Gastroesophageal sphincter (tissue), 3 donors: ENCODE results near the gene MYBPC1.

Source experiments
- CTCF ChIP-seq, 4 experiments: fragments of 200-600 bp in 2 of 4; fragments of 450-650 bp in 2 of 4; sonication (generic) in 1 of 4; IDR thresholded peaks; one replicate each; pipeline ENCODE4 v1.5.1; 2017 to 2019; ENCODE audit warnings: antibody characterized with exemption in 4 of 4, mild to moderate bottlenecking in 2 of 4, moderate library complexity in 2 of 4
- POLR2A ChIP-seq, 2 donors: fragments of 450-650 bp; IDR thresholded peaks; one replicate each; pipeline ENCODE4 v1.6.1; 2017; ENCODE audit warnings: antibody characterized with exemption in 2 of 2, mild to moderate bottlenecking in 2 of 2, moderate library complexity in 1 of 2
- POLR2AphosphoS5 ChIP-seq: sonication (generic); formaldehyde crosslinking; IDR thresholded peaks from one replicate; pipeline ENCODE4 v1.6.1; 2017; ENCODE audit warnings: antibody characterized with exemption

GRCh38 chr12:101707131-101707782 lies 112.5 kb downstream of the MYBPC1 start:
- TF ChIP-seq CTCF (IDR thresholded peaks at IDR 0.05) (no peak), POLR2A (IDR thresholded peaks at IDR 0.05) (no peak), POLR2AphosphoS5 (no peak)
